K562 (cell line): Measurements from ENCODE around the gene GNRH2.

Source experiments
- CHD2 ChIP-seq: IDR thresholded peaks from 2 replicates; pipeline ENCODE4 v1.6.1; 2011; ENCODE audit warnings: low read depth, low read length
- CTCF ChIP-seq, 3 experiments: IDR thresholded peaks in 2 of 3; conservative IDR thresholded peaks in 1 of 3; 2 replicates each; pipeline ENCODE4 v1.5.1; 2011 to 2012; ENCODE audit warnings: low read length in 3 of 3, mild to moderate bottlenecking in 3 of 3, control low read depth in 2 of 3, improper control_type of control experiment in 1 of 3, inconsistent platforms in 1 of 3, low read depth in 1 of 3, mixed read lengths in 1 of 3, moderate library complexity in 1 of 3; ENCODE audit not compliant: insufficient read depth in 2 of 3
- E2F8 ChIP-seq: fragments of 450-650 bp; IDR thresholded peaks from 2 replicates; pipeline ENCODE4 v1.7.1; 2018; ENCODE audit warnings: mild to moderate bottlenecking, low read depth; ENCODE audit not compliant: partially characterized antibody
- PKNOX1 ChIP-seq: fragments of 450-650 bp; IDR thresholded peaks from 2 replicates; pipeline ENCODE4 v1.6.1; 2016
- POLR2A ChIP-seq: fragments of 450-650 bp; conservative IDR thresholded peaks from 2 replicates; pipeline ENCODE4 v1.6.1; 2016
- TOE1 ChIP-seq, 2 experiments: fragments of 450-650 bp in 1 of 2; sonication (generic) in 1 of 2; formaldehyde crosslinking in 1 of 2; IDR thresholded peaks; 2 replicates each; pipeline versions ENCODE4 v1.7.1 to v1.8.0; 2016 to 2022; ENCODE audit warnings: borderline replicate concordance in 2 of 2, mild to moderate bottlenecking in 2 of 2, antibody characterized with exemption in 1 of 2, inconsistent platforms in 1 of 2, low read depth in 1 of 2, missing genetic modification reagents in 1 of 2, moderate library complexity in 1 of 2
- XRCC5 ChIP-seq: fragments of 200-400 bp; formaldehyde crosslinking; IDR thresholded peaks from 2 replicates; pipeline ENCODE4 v1.6.1; 2017; ENCODE audit warnings: low read depth, mild to moderate bottlenecking, low read length
- ZFP30 ChIP-seq: fragments of 250-450 bp; sonication (Bioruptor Pico); IDR thresholded peaks from 2 replicates; pipeline ENCODE4 v1.8.0; 2022; ENCODE audit warnings: moderate library complexity, mild to moderate bottlenecking, inconsistent platforms, borderline replicate concordance
- ZNF318 ChIP-seq, 2 experiments: fragments of 450-650 bp; IDR thresholded peaks; 2 replicates each; pipeline ENCODE4 v1.6.1; 2016; ENCODE audit warnings: mild to moderate bottlenecking in 2 of 2, borderline replicate concordance in 1 of 2, low read depth in 1 of 2, moderate library complexity in 1 of 2
- TF ChIP-seq, protein P1 (sequence below): IDR thresholded peaks from 3 replicates; pipeline ENCODE4 v1.6.1; 2011; ENCODE audit warnings: borderline replicate concordance, mild to moderate bottlenecking, moderate library complexity; ENCODE audit not compliant: insufficient read length; ENCODE audit errors: extremely low read depth
- TF ChIP-seq, protein P2 (sequence below): sonication (generic); formaldehyde crosslinking; IDR thresholded peaks from 2 replicates; pipeline ENCODE4 v1.8.0; 2022; ENCODE audit warnings: mild to moderate bottlenecking, low read depth, missing genetic modification reagents

GRCh38 chr20:3072530-3073250 is 29.3 kb downstream of the GNRH2 start:
- TF ChIP-seq CTCF (IDR thresholded peaks at IDR 0.05 in 2 of 3, conservative IDR thresholded peaks at IDR 0.05 in 1 of 3; ENCODE audit: insufficient read depth in 2 of 3, low read depth in 1 of 3, low read length in 3 of 3) (no peak), PKNOX1 (no peak), POLR2A (no peak), ZNF318 (IDR thresholded peaks at IDR 0.05; ENCODE audit: borderline replicate concordance in 1 of 2, low read depth in 1 of 2) (no peak), CHD2 (no peak), E2F8 (no peak), ZFP30 (CRISPR knock-in tag) (no peak), XRCC5 (no peak), TOE1 (IDR thresholded peaks at IDR 0.05; ENCODE audit: borderline replicate concordance) (no peak), TOE1 (CRISPR knock-in tag; IDR thresholded peaks at IDR 0.05; ENCODE audit: borderline replicate concordance, low read depth) (no peak)
- TF ChIP-seq, protein P1, sequence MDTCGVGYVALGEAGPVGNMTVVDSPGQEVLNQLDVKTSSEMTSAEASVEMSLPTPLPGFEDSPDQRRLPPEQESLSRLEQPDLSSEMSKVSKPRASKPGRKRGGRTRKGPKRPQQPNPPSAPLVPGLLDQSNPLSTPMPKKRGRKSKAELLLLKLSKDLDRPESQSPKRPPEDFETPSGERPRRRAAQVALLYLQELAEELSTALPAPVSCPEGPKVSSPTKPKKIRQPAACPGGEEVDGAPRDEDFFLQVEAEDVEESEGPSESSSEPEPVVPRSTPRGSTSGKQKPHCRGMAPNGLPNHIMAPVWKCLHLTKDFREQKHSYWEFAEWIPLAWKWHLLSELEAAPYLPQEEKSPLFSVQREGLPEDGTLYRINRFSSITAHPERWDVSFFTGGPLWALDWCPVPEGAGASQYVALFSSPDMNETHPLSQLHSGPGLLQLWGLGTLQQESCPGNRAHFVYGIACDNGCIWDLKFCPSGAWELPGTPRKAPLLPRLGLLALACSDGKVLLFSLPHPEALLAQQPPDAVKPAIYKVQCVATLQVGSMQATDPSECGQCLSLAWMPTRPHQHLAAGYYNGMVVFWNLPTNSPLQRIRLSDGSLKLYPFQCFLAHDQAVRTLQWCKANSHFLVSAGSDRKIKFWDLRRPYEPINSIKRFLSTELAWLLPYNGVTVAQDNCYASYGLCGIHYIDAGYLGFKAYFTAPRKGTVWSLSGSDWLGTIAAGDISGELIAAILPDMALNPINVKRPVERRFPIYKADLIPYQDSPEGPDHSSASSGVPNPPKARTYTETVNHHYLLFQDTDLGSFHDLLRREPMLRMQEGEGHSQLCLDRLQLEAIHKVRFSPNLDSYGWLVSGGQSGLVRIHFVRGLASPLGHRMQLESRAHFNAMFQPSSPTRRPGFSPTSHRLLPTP = no peak
- TF ChIP-seq, protein P2, sequence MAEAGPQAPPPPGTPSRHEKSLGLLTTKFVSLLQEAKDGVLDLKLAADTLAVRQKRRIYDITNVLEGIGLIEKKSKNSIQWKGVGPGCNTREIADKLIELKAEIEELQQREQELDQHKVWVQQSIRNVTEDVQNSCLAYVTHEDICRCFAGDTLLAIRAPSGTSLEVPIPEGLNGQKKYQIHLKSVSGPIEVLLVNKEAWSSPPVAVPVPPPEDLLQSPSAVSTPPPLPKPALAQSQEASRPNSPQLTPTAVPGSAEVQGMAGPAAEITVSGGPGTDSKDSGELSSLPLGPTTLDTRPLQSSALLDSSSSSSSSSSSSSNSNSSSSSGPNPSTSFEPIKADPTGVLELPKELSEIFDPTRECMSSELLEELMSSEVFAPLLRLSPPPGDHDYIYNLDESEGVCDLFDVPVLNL (CRISPR knock-in tag) = no peak
